Measurements from ENCODE around the gene MEGF6. TPM values are rescaled to one million over a fixed set of nuclear protein-coding genes. Genes with fewer than 3 reads are reported as not detected.

MEGF6 gene
- total and polyA plus RNA-seq, 12 donors: 0.15 to 29.2 (median 8.2) TPM

DNA sequence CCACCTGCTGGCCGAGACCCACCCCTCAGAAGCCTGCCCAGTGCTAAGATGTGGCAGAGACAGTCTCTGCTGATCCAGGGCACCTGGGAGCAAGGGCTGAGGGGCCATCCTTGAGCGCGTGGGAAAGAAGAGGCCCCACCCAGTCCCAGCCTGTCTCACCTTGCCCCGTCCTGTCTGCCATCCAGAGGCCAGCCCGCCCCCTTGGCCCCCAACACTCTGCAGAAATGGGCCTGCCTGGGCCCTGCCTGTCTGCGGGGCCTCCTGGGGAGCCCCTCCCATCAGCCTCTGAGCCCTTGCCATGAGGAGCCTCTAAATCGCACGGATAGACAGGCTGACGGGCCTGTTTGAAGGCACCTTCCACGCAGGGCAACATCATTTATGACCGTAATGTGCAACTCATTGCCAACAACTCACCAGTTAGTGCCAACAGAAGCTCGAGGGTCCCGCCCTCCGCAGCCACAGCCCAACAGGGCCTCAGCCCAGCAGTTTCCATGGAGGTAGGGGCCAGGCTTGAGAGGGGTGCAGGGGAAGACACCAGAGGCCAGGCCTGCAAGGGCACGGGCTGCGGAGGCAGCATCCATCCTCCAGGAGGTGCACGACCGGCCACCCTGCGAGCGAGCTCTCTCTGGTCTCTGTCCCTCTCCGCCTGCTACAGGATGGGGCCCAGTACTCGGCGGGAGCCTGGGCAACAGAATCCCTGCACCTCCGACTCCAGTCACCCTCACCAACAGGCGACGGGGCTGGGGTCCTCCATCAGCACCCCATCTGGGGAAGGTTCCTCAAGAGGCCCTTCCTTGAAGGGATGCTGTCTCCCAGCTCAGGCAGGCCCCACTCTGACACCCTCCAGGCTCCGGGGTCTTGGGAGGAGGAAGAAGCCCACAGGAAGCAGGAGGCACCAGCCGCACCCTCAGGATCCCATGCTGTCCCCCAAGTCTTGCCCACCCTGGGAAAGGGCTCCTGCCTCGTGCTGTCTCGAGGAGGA is 78.0 kb downstream of the MEGF6 start:
- 69 to 83% (median 79%) methylated on average over 15 to 30 of the region's 30 CpGs for WGBS, 4 donors
- Histone ChIP-seq H3K9me3 (replicated peaks in 1 of 3) (no peaks in the 10 kb centered on the region), H3K27me3 (peaks cover 18% of the 10 kb centered on the region), H3K4me1 (replicated peaks in 1 of 2) (peaks cover 0 to 6% of the 10 kb centered on the region in 2 donors), H3K4me3 (no peak overlapping the region), H3K36me3 (replicated peaks in 1 of 2) (no peaks in the 10 kb centered on the region), H3K27ac (no peak overlapping the region)
- intact Hi-C loops (cut with DNase I): no loop called here
- DNase-seq: no peak
- TF ChIP-seq, protein P1, sequence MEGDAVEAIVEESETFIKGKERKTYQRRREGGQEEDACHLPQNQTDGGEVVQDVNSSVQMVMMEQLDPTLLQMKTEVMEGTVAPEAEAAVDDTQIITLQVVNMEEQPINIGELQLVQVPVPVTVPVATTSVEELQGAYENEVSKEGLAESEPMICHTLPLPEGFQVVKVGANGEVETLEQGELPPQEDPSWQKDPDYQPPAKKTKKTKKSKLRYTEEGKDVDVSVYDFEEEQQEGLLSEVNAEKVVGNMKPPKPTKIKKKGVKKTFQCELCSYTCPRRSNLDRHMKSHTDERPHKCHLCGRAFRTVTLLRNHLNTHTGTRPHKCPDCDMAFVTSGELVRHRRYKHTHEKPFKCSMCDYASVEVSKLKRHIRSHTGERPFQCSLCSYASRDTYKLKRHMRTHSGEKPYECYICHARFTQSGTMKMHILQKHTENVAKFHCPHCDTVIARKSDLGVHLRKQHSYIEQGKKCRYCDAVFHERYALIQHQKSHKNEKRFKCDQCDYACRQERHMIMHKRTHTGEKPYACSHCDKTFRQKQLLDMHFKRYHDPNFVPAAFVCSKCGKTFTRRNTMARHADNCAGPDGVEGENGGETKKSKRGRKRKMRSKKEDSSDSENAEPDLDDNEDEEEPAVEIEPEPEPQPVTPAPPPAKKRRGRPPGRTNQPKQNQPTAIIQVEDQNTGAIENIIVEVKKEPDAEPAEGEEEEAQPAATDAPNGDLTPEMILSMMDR (IDR thresholded peaks at IDR 0.05): no peak
- no peak for TF ChIP-seq POLR2A (IDR thresholded peaks at IDR 0.05)

DNA sequence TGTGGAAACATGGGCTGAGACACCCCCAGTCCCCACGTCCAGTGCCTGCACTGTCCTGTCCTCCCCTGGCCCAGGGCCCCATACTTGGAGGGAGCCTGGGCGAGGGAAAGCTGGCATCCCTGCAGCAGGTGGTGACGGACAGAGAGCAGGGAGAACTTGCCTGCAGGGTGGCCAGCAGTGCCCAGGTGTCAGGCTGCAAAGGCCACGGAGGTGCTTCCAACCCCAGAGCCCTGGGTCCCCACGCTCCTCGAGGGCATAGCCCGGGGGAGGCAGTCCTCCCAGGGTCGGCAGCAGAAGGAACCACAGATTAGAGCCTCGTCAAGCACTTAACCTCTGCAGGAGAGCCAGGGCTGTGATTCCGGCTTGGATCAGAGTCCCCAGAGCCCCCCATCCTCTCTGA is 79.4 kb downstream of the MEGF6 start:
- Histone ChIP-seq H3K4me3 (no peak overlapping the region), H3K27ac (peak overlapping the region in 1 of 5 donors; percentile 69), H3K4me1 (replicated peaks in 1 of 2) (peaks cover 0 to 6% of the 10 kb centered on the region in 2 donors), H3K9me3 (replicated peaks in 1 of 3) (no peaks in the 10 kb centered on the region), H3K27me3 (peaks cover 18% of the 10 kb centered on the region), H3K36me3 (replicated peaks in 1 of 2) (no peaks in the 10 kb centered on the region)
- TF ChIP-seq, protein P1 (IDR thresholded peaks at IDR 0.05): no peak
- no peak for TF ChIP-seq POLR2A (IDR thresholded peaks at IDR 0.05)
- intact Hi-C loops (cut with DNase I): no loop called here
- DNase-seq: no peak
- WGBS, 4 donors: 54 to 60% (median 57%) methylated on average over 2 to 10 of the region's 10 CpGs

DNA sequence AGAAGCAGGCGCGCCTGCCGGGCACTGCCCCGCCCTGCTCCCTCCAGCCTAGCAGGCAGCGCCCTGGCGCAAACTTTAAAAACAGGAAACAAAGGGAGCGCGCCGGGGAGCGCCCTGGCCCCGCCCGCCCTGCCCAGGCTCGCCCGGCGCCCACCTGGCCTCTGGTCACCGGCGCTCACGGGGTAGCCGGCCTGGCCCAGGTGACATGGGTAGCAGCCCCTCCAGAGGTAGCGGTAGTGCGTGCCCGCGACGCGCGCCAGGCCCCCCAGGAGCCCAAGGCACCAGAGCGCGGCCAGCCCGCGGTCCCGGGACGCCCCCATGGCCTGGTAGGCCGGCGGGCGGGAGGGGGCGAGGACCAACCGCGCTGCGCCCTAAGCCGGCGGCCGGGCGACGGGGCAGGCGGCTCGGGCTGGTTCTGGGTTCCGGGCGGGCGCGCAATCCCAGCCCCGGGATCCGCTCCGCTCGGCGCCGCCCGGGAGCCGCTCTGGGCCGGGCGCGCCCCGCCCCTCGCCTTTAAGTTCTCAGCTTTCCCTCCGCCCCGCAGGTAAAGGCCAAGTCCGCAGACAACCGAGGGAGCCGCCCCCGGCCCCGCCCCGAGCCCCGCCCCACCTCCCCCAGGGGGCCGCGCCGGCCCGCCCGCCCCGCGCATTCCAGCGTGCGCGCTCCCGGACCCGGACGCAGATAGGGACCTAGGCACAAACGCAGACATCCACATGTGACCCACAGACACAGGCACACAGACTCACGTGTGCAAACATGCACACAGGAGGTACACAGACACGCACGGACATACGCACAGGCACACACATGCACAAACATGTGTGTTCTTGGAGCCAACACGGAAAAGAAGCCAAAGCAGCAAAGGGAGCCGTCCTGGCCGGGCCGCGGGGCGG is 80.1 kb downstream of the MEGF6 start:
- intact Hi-C loops (cut with DNase I): no loop called here
- H3K9me3 ChIP-seq (replicated peaks in 1 of 3): no peaks in the 10 kb centered on the region
- peaks cover 0 to 6% of the 10 kb centered on the region in 2 donors for H3K4me1 ChIP-seq (replicated peaks in 1 of 2)
- H3K4me3 ChIP-seq: peak overlapping the region in 1 of 4 donors; percentile 69
- peaks cover 18% of the 10 kb centered on the region for H3K27me3 ChIP-seq
- DNase-seq: peak in 6 of 7 donors; percentile 27 to 45 (median 33)
- H3K27ac ChIP-seq: peak overlapping the region in 1 of 5 donors; percentile 69
- H3K36me3 ChIP-seq (replicated peaks in 1 of 2): no peaks in the 10 kb centered on the region
- WGBS, 4 donors: 1 to 13% (median 1%) methylated on average over 9 to 96 of the region's 96 CpGs
- no peak for TF ChIP-seq POLR2A (IDR thresholded peaks at IDR 0.05)
- TF ChIP-seq, protein P1 (IDR thresholded peaks at IDR 0.05): no peak

Measured in adrenal gland (tissue), 12 donors.